ENCODE results near the gene SLC6A18.

- no peak for TF ChIP-seq POLR2AphosphoS5 (IDR thresholded peaks at IDR 0.05; ENCODE audit: low read depth, low read length)
- no peak for TF ChIP-seq SIN3A (IDR thresholded peaks at IDR 0.05; ENCODE audit: borderline replicate concordance, insufficient read depth, low read length)
Observed at GRCh38 chr5:1293416-1294205, 68.4 kb downstream of the SLC6A18 start.

Data from PFSK-1 (cell line).